Vagina (tissue), 2 donors: ENCODE results near the gene TTLL6. TPM values are rescaled to one million over a fixed set of nuclear protein-coding genes. Genes with fewer than 3 reads are reported as not detected.

Experiments used
- DNase-seq, 2 donors: peaks; one replicate each; pipeline ENCODE4 v3.0.0-alpha.2; 2017; ENCODE audit errors: extremely low spot score in 2 of 2
- H3K27ac ChIP-seq: fragments of 200-600 bp; sonication (generic); one replicate; pipeline ENCODE4 v1.5.1; 2019
- H3K27me3 ChIP-seq: fragments of 200-600 bp; sonication (generic); one replicate; pipeline ENCODE4 v1.5.1; 2019
- H3K36me3 ChIP-seq, 2 donors: fragments of 200-600 bp; sonication (generic); one replicate each; pipeline ENCODE4 v1.5.1; 2017 to 2019
- H3K4me1 ChIP-seq: fragments of 200-600 bp; sonication (generic); one replicate; pipeline ENCODE4 v1.5.1; 2019
- H3K4me3 ChIP-seq, 2 donors: fragments of 200-600 bp; sonication (generic); 1 replicate in 1 of 2; 2 replicates in 1 of 2; pipeline ENCODE4 v1.5.1; 2016 to 2019
- H3K9me3 ChIP-seq: fragments of 200-600 bp; sonication (generic); one replicate; pipeline ENCODE4 v1.5.1; 2019
- CTCF ChIP-seq, 3 experiments: fragments of 450-650 bp in 2 of 3; fragments of 200-600 bp in 1 of 3; sonication (generic) in 1 of 3; IDR thresholded peaks; one replicate each; pipeline ENCODE4 v1.5.1; 2017 to 2019; ENCODE audit warnings: antibody characterized with exemption in 3 of 3, mild to moderate bottlenecking in 2 of 3, moderate library complexity in 2 of 3
- POLR2A ChIP-seq, 2 donors: fragments of 450-650 bp; IDR thresholded peaks; one replicate each; pipeline ENCODE4 v1.6.1; 2017; ENCODE audit warnings: antibody characterized with exemption in 2 of 2, mild to moderate bottlenecking in 2 of 2, moderate library complexity in 2 of 2
- POLR2AphosphoS5 ChIP-seq, 2 donors: sonication (generic); formaldehyde crosslinking; IDR thresholded peaks; one replicate each; pipeline ENCODE4 v1.9.0; 2017; ENCODE audit warnings: antibody characterized with exemption in 2 of 2, mild to moderate bottlenecking in 2 of 2, low read depth in 1 of 2; ENCODE audit not compliant: insufficient read depth in 1 of 2
- intact Hi-C: fragments of 100-400 bp; cut with DNase I; formaldehyde crosslinking; loops from one replicate; pipeline ENCODE4 v1.15.1; 2023
- total RNA-seq: library from RNA; depleted of rRNA; stranded (reverse); fragments of >200 nt; gene quantifications from one replicate; pipeline ENCODE4 v1.2.3, GENCODE V29; 2016

Gene TTLL6
- total RNA-seq, 1 donor from 2014 or later, result 0.49 TPM

- intact Hi-C loops, result no loop called here
- no peak for TF ChIP-seq POLR2A (IDR thresholded peaks at IDR 0.05)
- no peak for TF ChIP-seq POLR2AphosphoS5 (IDR thresholded peaks at IDR 0.05; ENCODE audit: insufficient read depth in 1 of 2, low read depth in 1 of 2)
- TF ChIP-seq CTCF (IDR thresholded peaks at IDR 0.05), result no peak
- H3K4me3 ChIP-seq, result no peak overlapping the region
- no peaks in the 10 kb centered on the region for H3K9me3 ChIP-seq
- no peak for DNase-seq
- peaks cover 48% of the 10 kb centered on the region for H3K4me1 ChIP-seq
- H3K36me3 ChIP-seq, result no peaks in the 10 kb centered on the region
- H3K27ac ChIP-seq, result no peak overlapping the region
- peaks cover 17% of the 10 kb centered on the region for H3K27me3 ChIP-seq
Measured at GRCh38 chr17:48721009-48721402, 96.0 kb downstream of the TTLL6 start.

- H3K4me3 ChIP-seq, result peak overlapping the region in 1 of 2 donors; percentile 46
- no peak for DNase-seq
- H3K9me3 ChIP-seq, result no peaks in the 10 kb centered on the region
- no peak for TF ChIP-seq POLR2A (IDR thresholded peaks at IDR 0.05)
- TF ChIP-seq CTCF (IDR thresholded peaks at IDR 0.05), result no peak
- TF ChIP-seq POLR2AphosphoS5 (IDR thresholded peaks at IDR 0.05; ENCODE audit: insufficient read depth in 1 of 2, low read depth in 1 of 2), result no peak
- no peaks in the 10 kb centered on the region for H3K36me3 ChIP-seq
- H3K27me3 ChIP-seq, result peaks cover 17% of the 10 kb centered on the region
- H3K27ac ChIP-seq, result peak overlapping the region; percentile 70
- peaks cover 45% of the 10 kb centered on the region for H3K4me1 ChIP-seq
- intact Hi-C loops, result no loop called here
Measured at GRCh38 chr17:48720266-48721008, 96.6 kb downstream of the TTLL6 start.

GRCh38 chr17:48719642-48720265, 97.3 kb downstream of the TTLL6 start:
- intact Hi-C loops, result no loop called here
- H3K27me3 ChIP-seq, result peaks cover 17% of the 10 kb centered on the region
- H3K9me3 ChIP-seq, result no peaks in the 10 kb centered on the region
- no peaks in the 10 kb centered on the region for H3K36me3 ChIP-seq
- H3K4me3 ChIP-seq, result peak overlapping the region in 1 of 2 donors; percentile 46
- H3K27ac ChIP-seq, result peak overlapping the region; percentile 70
- no peak for DNase-seq
- peaks cover 38% of the 10 kb centered on the region for H3K4me1 ChIP-seq
- TF ChIP-seq POLR2A (IDR thresholded peaks at IDR 0.05) (no peak), POLR2AphosphoS5 (IDR thresholded peaks at IDR 0.05; ENCODE audit: insufficient read depth in 1 of 2, low read depth in 1 of 2) (peak in 1 of 2 donors; percentile 22)

- Histone ChIP-seq H3K27me3 (peaks cover 17% of the 10 kb centered on the region), H3K9me3 (no peaks in the 10 kb centered on the region), H3K27ac (peak overlapping the region; percentile 70), H3K36me3 (no peaks in the 10 kb centered on the region), H3K4me3 (peak overlapping the region; percentile 34 to 46), H3K4me1 (peaks cover 31% of the 10 kb centered on the region)
- no peak for DNase-seq
- intact Hi-C loops, result no loop called here
- TF ChIP-seq POLR2A (IDR thresholded peaks at IDR 0.05), result no peak
- TF ChIP-seq CTCF (IDR thresholded peaks at IDR 0.05), result no peak
- TF ChIP-seq POLR2AphosphoS5 (IDR thresholded peaks at IDR 0.05; ENCODE audit: insufficient read depth in 1 of 2, low read depth in 1 of 2), result no peak
Measured at GRCh38 chr17:48718761-48719641, 98.0 kb downstream of the TTLL6 start.

GRCh38 chr17:48718227-48718760, 98.7 kb downstream of the TTLL6 start:
- H3K4me3 ChIP-seq, result peak overlapping the region in 1 of 2 donors; percentile 46
- intact Hi-C loops, result no loop called here
- no peaks in the 10 kb centered on the region for H3K9me3 ChIP-seq
- DNase-seq, result no peak
- H3K27ac ChIP-seq, result peak overlapping the region; percentile 70
- TF ChIP-seq CTCF (IDR thresholded peaks at IDR 0.05), result no peak
- no peak for TF ChIP-seq POLR2A (IDR thresholded peaks at IDR 0.05)
- no peak for TF ChIP-seq POLR2AphosphoS5 (IDR thresholded peaks at IDR 0.05; ENCODE audit: insufficient read depth in 1 of 2, low read depth in 1 of 2)
- H3K27me3 ChIP-seq, result peaks cover 14% of the 10 kb centered on the region
- peaks cover 23% of the 10 kb centered on the region for H3K4me1 ChIP-seq
- no peaks in the 10 kb centered on the region for H3K36me3 ChIP-seq
